Measurements from ENCODE around the gene HSPB6. TPM values are rescaled to one million over a fixed set of nuclear protein-coding genes. Genes with fewer than 3 reads are reported as not detected.

Gene HSPB6
- total and polyA plus RNA-seq, 8 donors = 3.4 to 59.8 (median 14.8) TPM

GRCh38 chr19:35766571-35767104 is 9.8 kb upstream of the HSPB6 start:
- Histone ChIP-seq H3K4me3 (no peak overlapping the region), H3K4me1 (peaks cover 0 to 3% (median 0%) of the 10 kb centered on the region in 3 donors), H3K27ac (no peak overlapping the region), H3K27me3 (no peaks in the 10 kb centered on the region), H3K36me3 (no peaks in the 10 kb centered on the region), H3K9me3 (no peaks in the 10 kb centered on the region)
- DNase-seq (peak in 2 of 6 donors; percentile 27 to 58), ATAC-seq (no peak), FAIRE-seq (no peak)
- intact Hi-C loops (cut with DNase I) = no loop called here
- WGBS, 2 donors = 86 to 87% methylated on average over 11 of the region's 11 CpGs
- no peak for TF ChIP-seq CTCF (IDR thresholded peaks at IDR 0.05)

- peaks cover 0 to 3% (median 0%) of the 10 kb centered on the region in 3 donors for H3K4me1 ChIP-seq
- FAIRE-seq (no peak), ATAC-seq (no peak), DNase-seq (no peak)
- intact Hi-C loops (cut with DNase I) = no loop called here
- H3K27ac ChIP-seq = no peak overlapping the region
- no peaks in the 10 kb centered on the region for H3K27me3 ChIP-seq
- no peak overlapping the region for H3K4me3 ChIP-seq
- WGBS, 2 donors = 92 to 93% methylated on average over 17 of the region's 17 CpGs
- no peaks in the 10 kb centered on the region for H3K9me3 ChIP-seq
- no peaks in the 10 kb centered on the region for H3K36me3 ChIP-seq
- no peak for TF ChIP-seq CTCF (IDR thresholded peaks at IDR 0.05)
Observed at GRCh38 chr19:35764432-35765315, 7.8 kb upstream of the HSPB6 start.

DNA sequence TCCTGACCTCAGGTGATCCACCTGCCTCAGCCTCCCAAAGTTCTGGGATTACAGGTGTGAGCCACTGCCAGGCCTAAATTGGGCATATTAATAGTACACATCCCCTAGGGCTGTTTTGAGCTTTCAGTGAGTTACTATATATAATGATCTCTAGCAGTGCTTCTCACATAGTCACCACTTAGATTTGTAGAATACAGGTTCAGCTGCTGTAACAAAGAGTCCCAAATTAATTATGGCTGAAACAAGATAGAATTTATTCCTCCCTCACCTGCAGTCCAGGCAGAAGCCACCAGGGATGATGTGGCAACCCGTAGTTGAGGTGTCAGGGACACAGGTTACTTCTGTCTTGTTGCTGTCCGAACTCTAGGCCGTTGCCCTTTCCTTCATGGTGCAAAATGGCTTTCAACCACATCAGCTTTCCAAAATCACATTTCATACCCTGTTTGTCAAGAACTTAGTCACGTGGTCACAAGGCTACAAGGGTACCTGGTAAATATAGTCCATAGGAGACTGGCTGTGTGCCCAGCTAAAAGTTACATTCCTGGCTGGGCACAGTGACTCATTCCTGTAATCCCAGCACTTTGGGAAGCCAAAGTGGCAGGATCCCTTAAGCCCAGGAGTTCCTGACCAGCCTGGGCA is 4.0 kb upstream of the HSPB6 start:
- WGBS, 2 donors = 88 to 96% methylated on average over 4 of the region's 4 CpGs
- ATAC-seq (no peak), DNase-seq (peak in 1 of 6 donors; percentile 43), FAIRE-seq (no peak)
- Histone ChIP-seq H3K27ac (no peak overlapping the region), H3K4me1 (peaks cover 0 to 17% (median 8%) of the 10 kb centered on the region in 3 donors), H3K9me3 (no peaks in the 10 kb centered on the region), H3K36me3 (no peaks in the 10 kb centered on the region), H3K4me3 (no peak overlapping the region), H3K27me3 (no peaks in the 10 kb centered on the region)
- no peak for TF ChIP-seq CTCF (IDR thresholded peaks at IDR 0.05)
- intact Hi-C loops (cut with DNase I) = no loop called here

DNA sequence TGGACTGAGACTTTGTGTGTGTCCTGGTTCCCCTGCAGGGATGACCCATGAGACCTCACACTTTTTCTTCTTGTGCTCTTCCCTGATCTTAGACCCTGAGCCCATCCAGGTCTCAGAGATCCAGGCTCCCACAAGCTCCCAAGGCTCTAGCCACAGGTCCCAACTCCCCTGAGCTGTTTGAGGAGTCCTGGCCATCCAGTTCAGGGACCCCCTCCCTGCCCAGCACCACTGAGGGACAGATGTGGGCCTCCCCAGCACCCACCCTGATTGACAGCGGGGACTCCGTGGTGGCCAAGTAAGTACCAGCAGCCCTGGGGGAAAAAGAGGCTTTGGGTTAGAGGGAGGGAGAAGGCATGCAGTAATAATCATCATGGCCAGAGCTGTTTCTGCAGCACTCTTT is 2.9 kb upstream of the HSPB6 start:
- H3K4me1 ChIP-seq = peaks cover 0 to 17% (median 8%) of the 10 kb centered on the region in 3 donors
- no peak overlapping the region for H3K4me3 ChIP-seq
- no peak for ATAC-seq
- H3K36me3 ChIP-seq = no peaks in the 10 kb centered on the region
- FAIRE-seq = no peak
- DNase-seq = no peak
- H3K27me3 ChIP-seq = no peaks in the 10 kb centered on the region
- no peak for TF ChIP-seq CTCF (IDR thresholded peaks at IDR 0.05)
- intact Hi-C loops (cut with DNase I) = no loop called here
- no peaks in the 10 kb centered on the region for H3K9me3 ChIP-seq
- 91 to 93% methylated on average over 2 of the region's 2 CpGs for WGBS, 2 donors
- H3K27ac ChIP-seq = no peak overlapping the region
